ENCODE results near the gene TOR4A.
"Not testable (repeated sequence)": the region's sequence is repeated elsewhere in the genome, so short reads cannot be mapped to it uniquely, and the experiment has no call there.

The TOR4A gene

DNA sequence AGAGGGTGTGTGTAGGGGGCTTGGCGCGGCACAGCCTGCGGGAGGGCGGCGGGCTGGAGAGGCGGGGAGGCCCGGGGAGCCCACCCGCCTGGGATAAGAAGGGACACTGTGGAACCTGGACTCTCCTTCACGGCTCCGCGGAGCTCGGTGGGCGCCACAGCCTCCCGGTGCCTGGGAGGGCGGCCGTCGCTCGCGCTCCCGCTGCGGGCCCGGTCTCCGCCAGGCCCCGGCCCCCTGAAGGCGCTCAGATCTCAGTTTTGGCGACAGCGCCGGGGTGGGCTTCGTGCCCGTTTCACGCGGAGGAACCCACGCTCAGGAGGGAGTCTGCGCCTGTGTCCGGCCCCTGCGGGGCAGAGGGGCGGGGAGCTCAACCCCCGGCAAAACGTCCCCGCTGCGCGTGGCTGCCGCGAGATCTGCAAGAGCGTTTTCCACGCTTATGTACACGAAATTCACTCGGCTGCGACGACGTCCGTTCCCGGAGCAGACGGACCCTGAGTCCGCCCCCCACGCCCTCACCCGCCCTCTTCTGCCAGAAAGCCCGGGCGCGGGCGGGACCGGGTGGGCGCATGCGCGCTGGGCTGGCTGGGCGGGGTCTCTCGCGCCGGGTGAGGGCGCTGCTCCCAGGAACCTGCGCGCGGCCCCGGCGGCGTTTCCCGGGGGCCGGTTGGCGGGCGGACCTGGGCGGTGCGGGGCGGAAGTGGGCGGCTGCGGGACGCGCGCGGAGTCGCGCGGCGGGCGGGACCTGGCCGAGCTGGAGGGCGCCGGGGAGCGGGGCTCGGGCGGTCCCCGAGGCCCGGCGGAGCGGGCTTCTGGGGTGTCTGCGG is 22.7 kb upstream of the TOR4A start, which contains the start of gene NELFB:
NELFB (plus strand) TSS at position 704 of the 824 bp plus-strand sequence.
- H3K27me3 Mint-ChIP-seq = no peaks in the 10 kb centered on the region
- no peaks in the 10 kb centered on the region for H3K9me3 Mint-ChIP-seq
- DNase-seq (peak; percentile 92), ATAC-seq (replicated peaks) (peak; percentile 87 to 94)
- peaks cover 18 to 32% of the 10 kb centered on the region in 2 donors for H3K4me1 Mint-ChIP-seq
- peaks cover 0 to 8% of the 10 kb centered on the region in 2 donors for H3K36me3 Mint-ChIP-seq
- H3K27ac Mint-ChIP-seq = peak within 1 kb of the TSS; percentile 84
- H3K4me3 Mint-ChIP-seq = peak within 1 kb of the TSS; percentile 82

DNA sequence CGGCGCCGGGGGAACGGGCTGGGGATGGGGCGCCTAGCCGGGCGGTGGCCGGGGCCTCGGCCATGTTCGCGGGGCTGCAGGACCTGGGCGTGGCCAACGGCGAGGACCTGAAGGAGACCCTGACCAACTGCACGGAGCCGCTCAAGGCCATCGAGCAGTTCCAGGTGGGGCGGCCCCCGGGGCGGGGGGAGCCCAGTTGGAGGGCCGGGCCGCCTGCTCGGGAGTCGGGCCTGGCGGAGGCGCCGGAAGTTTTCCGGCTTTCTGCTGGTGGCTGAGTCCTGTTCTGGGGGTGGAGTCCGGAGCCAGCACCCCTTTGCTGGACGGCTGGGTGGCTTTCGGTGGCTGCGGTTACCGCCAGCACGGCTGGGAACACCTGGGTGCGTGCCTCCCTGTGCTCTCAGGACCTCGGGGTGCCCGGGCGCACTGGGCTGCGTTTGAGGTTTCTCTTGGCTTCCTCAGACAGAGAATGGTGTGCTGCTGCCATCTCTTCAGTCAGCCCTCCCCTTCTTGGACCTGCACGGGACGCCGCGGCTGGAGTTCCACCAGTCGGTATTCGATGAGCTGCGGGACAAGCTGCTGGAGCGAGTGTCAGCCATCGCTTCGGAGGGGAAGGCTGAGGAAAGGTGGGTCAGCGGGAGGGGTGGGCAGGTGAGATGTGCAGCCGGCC is 21.9 kb upstream of the TOR4A start:
- Mint-ChIP-seq H3K4me3 (peak overlapping the region; percentile 81 to 82), H3K36me3 (peaks cover 0 to 8% of the 10 kb centered on the region in 2 donors), H3K27me3 (no peaks in the 10 kb centered on the region), H3K27ac (peak overlapping the region; percentile 77), H3K9me3 (no peaks in the 10 kb centered on the region), H3K4me1 (peaks cover 18 to 32% of the 10 kb centered on the region in 2 donors)
- peak; percentile 54 to 62 for ATAC-seq (replicated peaks)
- no peak for DNase-seq

DNA sequence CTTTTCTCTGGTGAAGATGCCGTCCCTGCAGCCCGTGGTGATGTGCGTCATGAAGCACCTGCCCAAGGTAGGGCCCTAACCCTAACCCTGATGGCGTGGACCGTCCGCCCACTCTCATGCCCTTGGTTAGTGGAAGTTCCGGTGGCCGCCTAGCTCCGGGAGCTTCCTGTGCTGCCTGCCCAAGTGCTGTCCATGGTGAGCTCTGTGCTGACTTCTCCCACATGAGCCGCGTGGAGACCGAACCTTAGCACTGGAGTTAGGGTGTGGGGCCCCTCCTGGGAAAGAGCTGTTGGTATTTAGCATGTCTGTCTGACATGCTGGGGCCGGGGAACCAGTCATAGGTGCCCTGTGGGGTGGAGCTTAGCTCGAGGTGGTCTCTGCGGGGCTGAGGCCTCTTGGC is 21.2 kb upstream of the TOR4A start:
- ATAC-seq (replicated peaks) (no peak), DNase-seq (no peak)
- no peaks in the 10 kb centered on the region for H3K9me3 Mint-ChIP-seq
- peak overlapping the region; percentile 81 to 82 for H3K4me3 Mint-ChIP-seq
- peak overlapping the region; percentile 42 for H3K27ac Mint-ChIP-seq
- H3K27me3 Mint-ChIP-seq = no peaks in the 10 kb centered on the region
- H3K36me3 Mint-ChIP-seq = peaks cover under 1 to 8% of the 10 kb centered on the region in 2 donors
- peaks cover 18 to 28% of the 10 kb centered on the region in 2 donors for H3K4me1 Mint-ChIP-seq

DNA sequence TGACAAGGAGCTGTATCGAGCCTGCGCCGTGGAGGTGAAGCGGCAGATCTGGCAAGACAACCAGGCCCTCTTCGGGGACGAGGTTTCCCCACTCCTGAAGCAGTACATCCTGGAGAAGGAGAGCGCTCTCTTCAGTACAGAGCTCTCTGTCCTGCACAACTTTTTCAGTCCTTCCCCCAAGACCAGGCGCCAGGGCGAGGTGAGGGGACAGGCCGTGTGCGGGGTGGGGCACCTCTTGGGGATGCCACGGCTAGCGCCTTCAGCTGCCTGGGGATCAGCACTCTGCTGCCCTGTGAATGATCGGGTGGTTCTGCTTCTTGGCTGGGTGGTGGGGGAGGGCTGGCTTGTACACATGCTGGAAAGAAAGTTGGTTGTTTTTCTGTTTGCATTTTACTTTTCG is 20.7 kb upstream of the TOR4A start:
- ATAC-seq (replicated peaks) (no peak), DNase-seq (no peak)
- Mint-ChIP-seq H3K27ac (no peak overlapping the region), H3K9me3 (no peaks in the 10 kb centered on the region), H3K36me3 (peaks cover 5 to 12% of the 10 kb centered on the region in 2 donors), H3K27me3 (no peaks in the 10 kb centered on the region), H3K4me1 (peaks cover 21 to 33% of the 10 kb centered on the region in 2 donors), H3K4me3 (peak overlapping the region; percentile 29 to 48)

DNA sequence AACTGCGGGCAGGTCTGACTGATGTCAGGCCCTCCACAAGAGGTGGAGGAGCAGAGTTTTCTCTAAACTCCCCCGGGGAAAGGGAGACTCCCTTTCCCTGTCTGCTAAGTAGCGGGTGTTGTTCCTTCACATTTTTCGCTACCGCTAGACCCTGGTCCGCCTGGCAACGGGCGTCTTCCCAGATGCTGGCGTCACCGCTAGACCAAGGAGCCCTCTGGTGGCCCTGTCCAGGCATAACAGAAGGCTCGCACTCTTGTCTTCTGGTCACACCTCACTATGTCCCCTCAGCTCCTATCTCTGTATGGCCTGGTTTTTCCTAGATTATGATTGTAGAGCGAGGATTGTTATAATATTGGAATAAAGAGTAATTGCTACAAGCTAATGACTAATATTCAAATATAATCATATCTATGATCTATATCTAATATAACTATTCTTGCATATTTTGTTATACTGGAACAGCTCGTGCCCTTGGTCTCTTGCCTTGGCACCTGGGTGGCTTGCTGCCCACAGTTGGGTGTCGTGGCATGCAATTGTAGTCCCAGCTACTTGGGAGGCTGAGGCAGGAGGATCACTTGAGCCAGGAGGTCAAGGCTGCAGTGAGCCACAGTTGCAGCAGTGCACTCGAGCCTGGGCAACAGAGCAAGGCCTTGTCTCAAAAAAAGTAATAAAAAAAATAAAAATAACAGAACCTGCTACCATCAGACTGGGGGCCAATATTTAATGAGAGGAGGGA is 15.2 kb upstream of the TOR4A start:
- DNase-seq; ATAC-seq (replicated peaks); H3K27ac Mint-ChIP-seq; H3K4me3 Mint-ChIP-seq; H3K27me3 Mint-ChIP-seq; H3K9me3 Mint-ChIP-seq: not testable (repeated sequence)
- Mint-ChIP-seq H3K4me1 (peaks cover 3 to 15% of the 10 kb centered on the region in 2 donors), H3K36me3 (peaks cover 18 to 26% of the 10 kb centered on the region in 2 donors)

DNA sequence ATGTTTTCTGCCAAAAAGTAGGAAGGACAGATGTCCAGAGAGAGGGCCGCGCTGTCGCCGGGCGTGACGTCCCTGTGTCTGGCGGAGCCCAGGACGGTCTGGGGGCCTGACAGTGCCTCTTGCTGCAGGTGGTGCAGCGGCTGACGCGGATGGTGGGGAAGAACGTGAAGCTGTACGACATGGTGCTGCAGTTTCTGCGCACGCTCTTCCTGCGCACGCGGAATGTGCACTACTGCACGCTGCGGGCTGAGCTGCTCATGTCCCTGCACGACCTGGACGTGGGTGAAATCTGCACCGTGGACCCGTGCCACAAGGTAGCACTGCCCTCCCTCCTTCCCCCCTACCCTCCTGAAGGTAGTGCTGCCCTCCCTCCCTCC is 14.6 kb upstream of the TOR4A start:
- Mint-ChIP-seq H3K27ac (no peak overlapping the region), H3K4me3 (no peak overlapping the region), H3K36me3 (peaks cover 24 to 32% of the 10 kb centered on the region in 2 donors), H3K4me1 (peaks cover 6 to 20% of the 10 kb centered on the region in 2 donors), H3K27me3 (no peaks in the 10 kb centered on the region), H3K9me3 (no peaks in the 10 kb centered on the region)
- DNase-seq (no peak), ATAC-seq (replicated peaks) (no peak)

DNA sequence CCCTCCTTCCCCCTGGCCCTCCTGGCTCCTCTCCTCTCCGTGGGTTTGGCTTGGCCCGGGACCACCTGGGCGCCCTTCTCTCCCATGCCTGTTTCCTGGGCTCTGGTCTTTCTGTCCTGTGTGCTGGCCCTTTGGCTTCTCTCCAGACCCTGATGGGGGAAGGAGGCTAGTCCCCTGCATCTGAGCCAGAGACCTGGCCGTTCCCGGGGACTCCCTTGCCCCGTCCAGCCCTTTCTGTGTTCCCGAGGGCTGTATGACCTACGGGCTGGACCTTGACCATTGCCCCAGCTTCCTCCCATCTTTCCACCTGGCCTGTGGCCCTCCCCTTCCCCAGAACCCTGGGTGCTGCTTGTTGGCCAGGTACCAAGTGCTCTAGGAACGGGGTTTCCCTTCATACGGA is 14.0 kb upstream of the TOR4A start:
- Mint-ChIP-seq H3K4me1 (peaks cover 11 to 26% of the 10 kb centered on the region in 2 donors), H3K36me3 (peaks cover 30 to 38% of the 10 kb centered on the region in 2 donors), H3K9me3 (no peaks in the 10 kb centered on the region), H3K4me3 (no peak overlapping the region), H3K27me3 (no peaks in the 10 kb centered on the region), H3K27ac (peak overlapping the region; percentile 43)
- no peak for DNase-seq
- ATAC-seq (replicated peaks) = no peak

DNA sequence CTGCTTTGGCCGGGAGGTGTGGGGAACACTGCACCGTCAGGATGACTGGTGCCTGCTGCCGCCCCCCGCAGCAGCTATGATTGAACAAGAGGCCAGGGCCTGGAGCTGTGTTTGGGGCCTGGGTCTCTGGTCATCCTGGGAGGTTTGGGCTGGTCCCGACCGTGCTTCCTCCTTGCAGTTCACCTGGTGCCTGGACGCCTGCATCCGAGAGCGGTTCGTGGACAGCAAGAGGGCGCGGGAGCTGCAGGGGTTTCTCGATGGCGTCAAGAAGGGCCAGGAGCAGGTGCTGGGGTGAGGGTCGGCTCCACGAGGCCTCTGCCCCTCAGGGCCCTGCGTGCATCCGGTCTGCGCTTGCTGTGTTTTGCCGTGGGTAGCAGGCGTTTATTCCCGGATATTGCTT is 13.5 kb upstream of the TOR4A start:
- ATAC-seq (replicated peaks) (no peak), DNase-seq (no peak)
- no peaks in the 10 kb centered on the region for H3K27me3 Mint-ChIP-seq
- peaks cover 34 to 43% of the 10 kb centered on the region in 2 donors for H3K36me3 Mint-ChIP-seq
- peaks cover 15 to 31% of the 10 kb centered on the region in 2 donors for H3K4me1 Mint-ChIP-seq
- H3K27ac Mint-ChIP-seq = no peak overlapping the region
- no peak overlapping the region for H3K4me3 Mint-ChIP-seq
- no peaks in the 10 kb centered on the region for H3K9me3 Mint-ChIP-seq

DNA sequence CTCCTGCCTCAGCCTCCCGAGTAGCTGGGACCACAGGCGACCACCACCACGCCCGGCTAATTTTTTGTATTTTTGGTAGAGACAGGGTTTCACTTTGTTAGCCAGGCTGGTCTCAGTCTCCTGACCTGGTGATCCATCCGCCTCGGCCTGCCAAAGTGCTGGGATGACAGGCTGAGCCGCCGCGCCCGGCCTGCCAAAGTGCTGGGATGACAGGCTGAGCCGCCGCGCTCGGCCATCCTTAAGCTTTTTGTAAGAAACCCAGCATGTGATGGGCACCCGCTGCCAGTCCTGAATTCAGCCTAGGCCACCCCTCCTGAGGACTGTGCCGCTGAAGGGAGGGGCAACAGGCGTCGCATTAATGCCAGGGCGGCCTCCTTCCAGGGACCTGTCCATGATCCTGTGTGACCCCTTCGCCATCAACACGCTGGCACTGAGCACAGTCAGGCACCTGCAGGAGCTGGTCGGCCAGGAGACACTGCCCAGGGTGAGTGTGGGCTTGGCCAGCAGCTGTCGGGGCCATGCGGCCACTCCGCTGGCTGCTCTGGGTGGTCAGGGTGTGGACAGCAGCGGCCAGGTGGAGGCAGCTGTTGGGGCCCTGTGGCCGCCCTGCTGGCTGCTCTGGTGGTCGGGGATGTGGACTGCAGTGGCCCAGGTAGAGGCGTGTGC is 11.9 kb upstream of the TOR4A start:
- Mint-ChIP-seq H3K36me3 (peaks cover 43 to 53% of the 10 kb centered on the region in 2 donors), H3K4me3 (no peak overlapping the region), H3K27ac (peak overlapping the region; percentile 59), H3K9me3 (no peaks in the 10 kb centered on the region), H3K4me1 (peaks cover 21 to 38% of the 10 kb centered on the region in 2 donors), H3K27me3 (no peaks in the 10 kb centered on the region)
- ATAC-seq (replicated peaks) (no peak), DNase-seq (no peak)

DNA sequence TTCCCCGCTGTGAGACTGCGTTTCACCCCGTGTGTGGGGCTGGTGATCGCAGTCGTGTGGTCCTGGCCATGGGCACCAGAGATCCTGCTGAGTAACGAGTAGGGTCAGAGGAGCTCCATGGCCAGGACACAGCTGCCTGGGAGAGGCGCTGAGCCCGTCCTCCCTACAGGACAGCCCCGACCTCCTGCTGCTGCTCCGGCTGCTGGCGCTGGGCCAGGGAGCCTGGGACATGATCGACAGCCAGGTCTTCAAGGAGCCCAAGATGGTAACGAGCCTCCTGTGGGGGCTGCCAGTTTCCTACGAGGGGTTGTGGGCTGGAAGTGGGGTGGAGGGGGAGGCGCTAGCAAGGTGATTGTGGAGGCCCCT is 11.4 kb upstream of the TOR4A start:
- H3K36me3 Mint-ChIP-seq = peaks cover 46 to 57% of the 10 kb centered on the region in 2 donors
- H3K27me3 Mint-ChIP-seq = no peaks in the 10 kb centered on the region
- no peak overlapping the region for H3K27ac Mint-ChIP-seq
- H3K4me3 Mint-ChIP-seq = no peak overlapping the region
- H3K4me1 Mint-ChIP-seq = peaks cover 21 to 41% of the 10 kb centered on the region in 2 donors
- H3K9me3 Mint-ChIP-seq = no peaks in the 10 kb centered on the region
- DNase-seq (no peak), ATAC-seq (replicated peaks) (no peak)

DNA sequence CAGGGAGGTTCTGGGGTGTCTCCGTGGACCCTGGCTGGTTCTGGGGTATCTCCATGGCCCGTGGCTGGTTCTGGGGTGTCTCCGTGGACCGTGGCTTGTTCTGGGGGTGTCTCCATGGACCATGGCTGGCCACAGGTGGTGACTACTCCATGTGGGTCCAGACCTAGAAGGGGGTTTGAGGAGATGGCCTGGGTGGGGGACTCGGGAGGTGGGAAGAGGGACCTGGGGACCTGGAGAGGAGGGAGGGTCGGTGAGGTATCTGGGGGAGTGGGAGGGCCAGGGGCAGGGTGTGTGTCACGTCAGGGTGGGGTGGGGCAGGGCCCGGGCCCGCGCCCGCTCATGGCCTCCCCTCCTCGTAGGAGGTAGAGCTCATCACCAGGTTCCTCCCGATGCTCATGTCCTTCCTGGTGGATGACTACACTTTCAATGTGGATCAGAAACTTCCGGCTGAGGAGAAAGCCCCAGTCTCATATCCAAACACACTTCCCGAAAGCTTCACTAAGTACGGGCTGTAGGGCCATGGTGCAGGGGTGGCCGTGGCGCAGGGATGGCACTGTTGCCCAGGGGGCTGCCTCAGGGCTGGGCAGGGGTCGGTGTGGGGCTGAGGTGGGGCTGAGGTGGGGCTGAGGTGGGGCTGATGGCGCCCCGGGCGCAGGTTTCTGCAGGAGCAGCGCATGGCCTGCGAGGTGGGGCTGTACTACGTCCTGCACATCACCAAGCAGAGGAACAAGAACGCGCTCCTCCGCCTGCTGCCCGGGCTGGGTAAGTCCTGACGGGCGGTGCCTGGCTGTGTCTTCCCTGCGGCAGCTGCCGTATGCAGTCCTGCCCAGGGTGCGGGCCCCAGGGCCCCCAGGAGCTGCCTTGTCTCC is 10.7 kb upstream of the TOR4A start:
- peaks cover 45 to 55% of the 10 kb centered on the region in 2 donors for H3K36me3 Mint-ChIP-seq
- ATAC-seq (replicated peaks) (no peak), DNase-seq (no peak)
- no peak overlapping the region for H3K27ac Mint-ChIP-seq
- no peaks in the 10 kb centered on the region for H3K9me3 Mint-ChIP-seq
- H3K4me1 Mint-ChIP-seq = peaks cover 22 to 41% of the 10 kb centered on the region in 2 donors
- H3K27me3 Mint-ChIP-seq = no peaks in the 10 kb centered on the region
- H3K4me3 Mint-ChIP-seq = no peak overlapping the region

DNA sequence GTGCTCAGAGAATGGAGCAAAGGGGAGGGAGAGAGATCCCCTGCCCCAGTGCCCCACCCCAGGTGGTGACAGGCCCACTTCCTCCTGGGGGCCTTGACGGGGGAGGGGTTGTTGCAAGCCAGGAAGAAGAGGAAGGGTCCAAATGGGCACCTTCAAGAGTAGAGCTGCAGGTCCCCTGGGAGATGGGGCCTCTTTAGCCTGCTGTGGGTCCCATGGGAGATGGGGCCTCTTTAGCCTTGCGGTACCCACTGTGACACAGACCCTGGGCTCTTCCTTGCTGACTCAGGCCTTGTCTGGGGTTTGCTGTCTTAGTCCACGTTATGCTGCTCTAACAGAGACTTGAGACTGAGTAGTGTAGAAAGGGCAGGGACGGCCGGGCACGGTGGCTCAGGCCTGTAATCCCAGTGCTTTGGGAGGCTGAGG is 9.6 kb upstream of the TOR4A start:
- DNase-seq (peak; percentile 70), ATAC-seq (replicated peaks) (peak; percentile 92 to 95)
- Mint-ChIP-seq H3K27me3 (no peaks in the 10 kb centered on the region), H3K4me3 (peak overlapping the region; percentile 19 to 49), H3K9me3 (no peaks in the 10 kb centered on the region), H3K4me1 (peaks cover 21 to 38% of the 10 kb centered on the region in 2 donors), H3K27ac (peak overlapping the region; percentile 71), H3K36me3 (peaks cover 44 to 55% of the 10 kb centered on the region in 2 donors)

DNA sequence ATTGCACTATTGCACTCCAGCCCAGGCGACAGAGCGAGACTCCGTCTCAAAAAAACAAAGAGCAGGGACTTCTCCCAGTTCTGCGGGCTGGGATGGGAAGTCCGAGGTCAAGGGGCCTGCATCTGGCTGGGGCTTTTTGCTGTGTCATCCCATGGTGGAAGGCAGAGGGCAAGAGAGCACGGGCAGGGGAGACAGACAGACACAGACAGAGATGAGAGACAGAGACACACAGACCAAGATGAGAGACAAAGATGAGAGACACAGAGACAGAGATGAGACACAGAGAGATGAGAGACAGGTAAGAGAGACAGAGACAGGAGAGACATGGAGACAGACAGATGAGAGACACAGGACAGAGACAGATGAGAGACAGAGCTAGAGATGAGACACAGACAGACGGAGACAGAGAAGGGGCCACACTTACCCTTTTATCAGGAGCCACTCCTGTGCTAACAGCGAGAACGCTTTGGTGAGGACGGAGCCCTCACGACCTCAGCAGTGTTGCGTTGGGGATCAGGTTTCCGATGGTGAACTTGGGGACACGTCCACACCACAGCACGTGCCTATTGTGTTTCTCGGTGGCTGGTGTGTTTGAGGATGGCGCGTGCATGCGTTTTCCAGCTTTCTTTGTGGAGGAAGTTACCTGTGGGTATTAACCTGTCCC is 8.9 kb upstream of the TOR4A start:
- no peaks in the 10 kb centered on the region for H3K27me3 Mint-ChIP-seq
- H3K27ac Mint-ChIP-seq = peak overlapping the region; percentile 70
- DNase-seq (no peak), ATAC-seq (replicated peaks) (no peak)
- peaks cover 44 to 60% of the 10 kb centered on the region in 2 donors for H3K36me3 Mint-ChIP-seq
- H3K4me1 Mint-ChIP-seq = peaks cover 21 to 34% of the 10 kb centered on the region in 2 donors
- H3K4me3 Mint-ChIP-seq = peak overlapping the region; percentile 1 to 15
- H3K9me3 Mint-ChIP-seq = no peaks in the 10 kb centered on the region
